Measurements from ENCODE around the gene CERS5.

CERS5 gene

DNA sequence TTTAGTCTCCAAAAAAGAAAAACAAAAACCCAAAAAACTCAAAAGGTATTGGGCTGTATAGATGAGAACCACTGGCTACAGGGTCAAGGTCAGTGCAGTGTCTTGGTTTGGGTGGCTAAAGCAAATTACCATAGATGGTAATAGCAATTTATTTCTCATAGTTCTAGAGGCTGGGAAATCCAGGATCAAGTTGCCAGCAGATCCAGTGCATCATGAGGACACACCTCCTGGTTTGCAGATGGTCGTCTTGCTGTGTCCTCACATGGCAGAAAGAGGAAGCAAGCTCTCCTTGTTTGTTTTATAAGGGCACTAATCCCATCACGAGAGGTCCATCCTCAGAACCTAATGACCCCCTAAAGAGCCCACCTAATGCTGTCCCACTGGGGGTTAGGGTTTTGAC, 44.0 kb downstream of the CERS5 start:
- no peak for DNase-seq

DNA sequence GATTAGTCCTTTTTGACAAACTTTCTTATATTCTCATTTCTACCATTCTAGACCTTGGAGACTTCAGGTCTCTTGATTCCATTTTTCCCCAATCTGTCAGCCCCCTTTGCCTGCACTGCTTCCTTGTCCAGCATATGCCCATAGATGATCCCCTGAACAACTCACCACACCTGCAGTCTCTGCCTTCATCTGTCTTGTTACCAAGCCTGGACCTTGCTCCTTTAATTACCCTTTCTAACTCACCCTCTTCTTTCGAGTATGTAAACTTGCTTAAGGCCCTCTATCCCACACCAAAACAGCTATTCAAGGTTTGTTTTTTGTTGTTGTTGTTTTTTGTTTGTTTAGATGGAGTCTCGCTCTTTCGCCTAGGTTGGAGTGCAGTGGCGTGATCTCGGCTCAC, 45.5 kb downstream of the CERS5 start:
- no peak for DNase-seq

- no peak for DNase-seq
Observed at GRCh38 chr12:50120953-50121352, 46.2 kb downstream of the CERS5 start.

DNA sequence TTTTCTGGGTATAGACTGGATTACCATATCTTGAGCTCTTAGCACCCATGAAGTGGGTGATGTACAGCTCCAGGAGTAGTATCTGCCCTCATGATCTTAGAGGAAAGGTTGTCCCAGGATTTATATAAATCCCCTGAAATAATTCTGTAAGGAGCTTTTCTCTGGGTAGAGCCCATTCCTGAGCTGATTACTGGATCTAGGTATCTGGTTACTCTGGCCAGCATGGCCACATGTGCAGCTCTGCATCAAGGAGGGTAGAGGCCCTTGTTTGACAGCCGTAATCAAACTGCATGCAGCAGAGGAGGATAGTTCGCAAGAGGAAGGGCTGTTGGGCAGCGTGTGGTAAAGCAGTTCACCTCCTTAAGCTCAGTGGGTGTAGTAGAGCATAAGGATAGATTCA, 46.6 kb downstream of the CERS5 start:
- no peak for DNase-seq

GRCh38 chr12:50119387-50119786, 47.8 kb downstream of the CERS5 start:
- no peak for DNase-seq

DNA sequence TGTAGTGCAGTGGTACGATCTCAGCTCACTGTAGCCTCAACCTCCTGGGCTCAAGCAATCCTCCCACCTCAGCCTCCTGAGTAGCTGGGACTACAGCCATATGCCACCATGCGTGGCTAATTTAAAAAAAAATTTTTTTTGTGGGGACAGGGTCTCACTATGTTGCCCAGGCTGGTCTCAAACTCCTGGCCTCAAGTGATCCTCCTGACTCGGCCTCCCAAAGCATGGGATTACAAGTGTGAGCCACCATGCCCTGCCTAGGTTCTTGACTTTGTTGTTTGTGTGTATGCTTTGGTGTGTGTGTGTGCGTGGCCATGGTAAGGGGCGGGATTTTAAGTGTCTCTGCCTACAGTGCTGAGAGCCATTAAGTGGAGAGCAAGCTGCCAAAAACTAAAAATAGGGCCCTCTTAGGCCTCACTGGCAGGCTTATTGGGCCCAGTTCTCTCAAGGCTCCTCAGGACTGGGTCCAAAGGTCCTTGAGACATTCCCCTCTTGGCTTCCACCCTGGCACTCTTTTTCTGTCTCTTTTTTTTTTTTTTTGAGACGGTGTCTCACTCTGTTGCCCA, 50.0 kb downstream of the CERS5 start:
- no peak for DNase-seq

GRCh38 chr12:50112456-50113218, 54.5 kb downstream of the CERS5 start:
- DNase-seq, result peak; percentile 85

DNA sequence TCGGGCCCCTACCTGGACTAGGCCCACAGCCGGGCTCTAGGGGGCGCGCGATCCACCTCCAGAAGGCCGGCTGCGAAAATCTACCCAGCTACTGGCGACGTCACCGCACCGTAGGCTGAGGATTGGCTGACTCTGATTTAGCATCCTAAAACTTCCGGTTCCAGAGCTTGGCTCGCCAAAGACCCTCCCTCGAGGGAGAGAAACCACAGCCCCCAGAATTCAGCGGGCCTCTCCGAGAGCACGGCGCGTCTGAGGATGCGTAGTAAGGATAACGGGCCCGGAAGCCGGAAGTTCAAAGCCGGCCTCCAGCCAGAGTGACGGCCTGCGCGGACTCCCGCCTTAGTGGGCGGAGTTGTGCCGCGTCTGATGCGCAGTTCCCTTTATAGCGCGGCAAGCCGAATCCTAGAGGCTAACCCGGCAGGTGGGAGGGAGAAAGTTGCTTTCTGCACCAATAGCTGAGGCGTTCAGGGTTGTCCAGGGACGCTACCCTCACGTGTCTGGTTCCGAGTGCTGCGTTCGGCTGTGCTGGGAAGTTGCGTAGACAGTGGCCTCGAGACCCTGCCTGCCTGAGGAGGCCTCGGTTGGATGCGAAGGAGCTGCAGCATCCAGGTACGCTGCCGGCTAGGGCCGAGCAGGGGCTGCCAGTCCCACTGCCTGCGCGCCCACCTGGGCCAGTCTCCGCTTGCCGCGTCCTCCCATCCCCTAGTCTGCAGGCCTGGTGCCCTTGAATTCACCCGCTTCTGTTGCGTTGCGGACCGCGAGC, 55.3 kb downstream of the CERS5 start, which contains the start of gene COX14:
COX14 (plus strand) TSS at position 544 of the 763 bp plus-strand sequence. CDS start 7,808 bp downstream, outside the sequence.
- peak; percentile 100 for DNase-seq

- DNase-seq, result no peak
Observed at GRCh38 chr12:50111395-50111692, 55.8 kb downstream of the CERS5 start.

- peak; percentile 60 for DNase-seq
Observed at GRCh38 chr12:50110762-50111351, 56.3 kb downstream of the CERS5 start.

- DNase-seq, result peak; percentile 25
Observed at GRCh38 chr12:50110127-50110761, 56.9 kb downstream of the CERS5 start.

- no peak for DNase-seq
Observed at GRCh38 chr12:50109319-50109718, 57.9 kb downstream of the CERS5 start.

- no peak for DNase-seq
Observed at GRCh38 chr12:50107416-50108268, 59.5 kb downstream of the CERS5 start.

DNA sequence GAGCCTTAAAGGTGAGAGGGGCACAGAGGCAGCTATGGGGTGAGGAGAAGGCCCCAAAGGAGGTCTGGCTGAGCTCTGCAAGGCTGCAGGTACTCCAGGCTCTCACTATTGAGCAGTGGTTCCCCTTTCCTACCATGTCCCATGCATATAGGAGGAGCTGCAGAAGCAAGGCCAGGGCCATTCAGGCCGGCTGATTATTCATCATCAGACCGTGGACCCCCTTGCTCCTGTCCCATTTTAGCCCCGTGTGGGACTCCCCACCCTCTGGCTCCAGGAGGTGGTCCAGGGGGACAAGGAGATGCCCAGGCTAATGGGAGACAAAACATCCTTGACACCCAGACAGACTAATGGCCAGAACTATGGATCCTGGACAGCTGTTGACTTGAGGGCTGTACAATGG, 60.3 kb downstream of the CERS5 start:
- DNase-seq, result no peak

- no peak for DNase-seq
Observed at GRCh38 chr12:50105913-50106450, 61.2 kb downstream of the CERS5 start.

DNA sequence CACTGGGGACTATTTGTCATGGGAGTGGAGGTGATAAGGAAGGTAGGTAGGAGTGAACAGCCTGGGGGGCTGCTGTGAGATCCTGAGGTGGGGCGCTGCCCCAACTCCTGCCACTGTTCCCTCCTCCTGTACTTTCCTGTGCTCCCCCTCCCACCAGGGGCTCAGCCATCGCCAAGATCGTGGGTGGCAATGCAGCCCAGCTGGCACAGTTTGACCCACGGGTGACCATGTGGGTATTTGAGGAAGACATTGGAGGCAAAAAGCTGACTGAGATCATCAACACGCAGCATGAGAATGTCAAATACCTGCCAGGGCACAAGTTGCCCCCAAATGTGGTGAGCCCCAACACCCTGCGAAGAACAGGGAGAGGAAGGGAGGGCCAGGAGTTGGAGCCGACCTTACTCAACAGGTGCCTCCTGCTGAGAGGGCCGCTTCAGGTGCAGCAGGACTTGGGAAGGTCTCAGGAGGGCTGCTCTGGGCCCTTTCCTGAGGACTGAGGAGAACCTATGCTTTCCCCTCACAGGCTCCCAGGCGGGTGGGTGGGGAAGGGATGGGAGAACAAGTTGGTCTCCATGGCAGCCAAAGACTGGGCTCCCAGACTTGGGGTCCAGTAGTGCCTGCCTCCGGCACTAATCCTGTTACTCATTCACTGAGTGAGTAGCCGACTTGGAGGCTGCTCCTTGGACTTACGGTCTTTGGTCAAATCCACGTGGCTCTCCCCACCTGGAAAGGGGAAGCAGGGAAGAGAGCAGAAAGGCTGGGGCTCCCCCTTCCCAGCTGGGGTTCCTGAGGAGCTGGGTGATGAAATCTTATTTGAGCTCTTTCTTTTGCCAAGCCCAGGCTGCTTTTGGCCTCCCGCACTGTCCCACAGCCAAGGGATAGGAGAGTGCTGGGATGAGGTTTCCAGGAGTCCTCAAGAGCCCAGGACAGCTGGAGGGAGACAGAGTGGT, 62.5 kb downstream of the CERS5 start:
- DNase-seq, result no peak

DNA sequence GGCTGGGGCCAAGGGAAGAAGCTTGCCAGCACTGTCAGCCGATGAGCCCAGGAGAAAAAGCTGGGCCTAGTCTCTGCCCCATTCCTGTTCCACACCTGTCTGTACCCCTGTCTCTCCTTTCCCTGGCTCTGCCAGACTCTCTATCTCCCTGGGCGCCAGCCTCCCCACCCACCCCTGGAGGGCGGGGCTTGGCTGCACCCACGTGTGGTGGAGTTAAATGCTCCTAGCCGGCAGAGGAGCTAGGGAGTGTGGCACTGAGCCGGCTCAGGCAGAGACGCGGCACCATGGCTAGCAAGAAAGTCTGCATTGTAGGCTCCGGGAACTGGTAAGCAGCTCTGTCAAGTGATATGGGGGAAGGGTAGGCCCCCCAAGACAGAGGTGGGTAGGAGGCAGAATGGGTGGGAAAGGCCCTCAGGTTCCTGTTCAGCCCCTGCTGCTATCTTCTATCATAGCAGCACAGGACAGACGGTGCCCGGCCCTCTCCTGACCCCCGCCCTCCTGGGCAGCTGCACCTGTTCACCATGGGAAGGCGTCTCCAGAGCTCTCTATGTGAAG, 63.3 kb downstream of the CERS5 start, which contains the start of gene GPD1:
GPD1 (plus strand) TSS at position 242 of the 555 bp plus-strand sequence; CDS start at position 285, 43 bp downstream.
- peak; percentile 90 for DNase-seq

GRCh38 chr12:50103351-50103750, 63.8 kb downstream of the CERS5 start:
- no peak for DNase-seq

- no peak for DNase-seq
Observed at GRCh38 chr12:50102646-50103309, 64.4 kb downstream of the CERS5 start.

- DNase-seq, result no peak
Observed at GRCh38 chr12:50102131-50102531, 65.0 kb downstream of the CERS5 start.
